Natural killer cell (primary cell): ENCODE measurements around the gene SSBP2. TPM values are rescaled to one million over a fixed set of nuclear protein-coding genes. Genes with fewer than 3 reads are reported as not detected.

Source experiments
- ATAC-seq, 3 donors: fragments of 150-1000 bp in 2 of 3; fragments of 200-7000 bp in 1 of 3; cut with Tn5 transposase; 1 replicate in 1 of 3; 2 replicates in 2 of 3; pipeline ENCODE4 v1.10.0; 2021; ENCODE audit warnings: mild to moderate bottlenecking in 2 of 3, moderate library complexity in 2 of 3
- DNase-seq, 2 donors: peaks; one replicate each; pipeline versions ENCODE4 v3.0.0 to v3.0.0-alpha.2; 2013 to 2021; ENCODE audit warnings: mixed read lengths in 1 of 2
- H3K27ac ChIP-seq: one replicate; pipeline ENCODE4 v1.5.1; 2013; ENCODE audit warnings: mild to moderate bottlenecking, low read length
- H3K27me3 ChIP-seq: one replicate; pipeline ENCODE4 v1.6.1; 2013; ENCODE audit warnings: low read length; ENCODE audit not compliant: control insufficient read depth, insufficient read depth
- H3K36me3 ChIP-seq: one replicate; pipeline ENCODE4 v1.6.1; 2013; ENCODE audit warnings: low read length; ENCODE audit not compliant: control insufficient read depth, insufficient read depth
- H3K4me1 ChIP-seq: one replicate; pipeline ENCODE4 v1.6.1; 2013; ENCODE audit warnings: low read length; ENCODE audit not compliant: control insufficient read depth, insufficient read depth
- H3K4me3 ChIP-seq: one replicate; pipeline ENCODE4 v1.5.1; 2013; ENCODE audit warnings: low read length
- H3K9me3 ChIP-seq: one replicate; pipeline ENCODE4 v1.6.1; 2013; ENCODE audit warnings: low read length; ENCODE audit not compliant: control insufficient read depth, insufficient read depth
- H3K27ac Mint-ChIP-seq, 2 donors: one replicate each; pipeline ENCODE4 v1.8.0; 2022; ENCODE audit warnings: mild to moderate bottlenecking in 2 of 2, mixed read lengths in 2 of 2, moderate library complexity in 1 of 2
- H3K27me3 Mint-ChIP-seq, 2 donors: one replicate each; pipeline ENCODE4 v1.8.0; 2022; ENCODE audit warnings: low read depth in 2 of 2, mixed read lengths in 2 of 2
- H3K36me3 Mint-ChIP-seq: one replicate; pipeline ENCODE4 v1.8.0; 2022; ENCODE audit warnings: mixed read lengths
- H3K4me1 Mint-ChIP-seq, 2 donors: one replicate each; pipeline ENCODE4 v1.8.0; 2022; ENCODE audit warnings: mixed read lengths in 2 of 2
- H3K4me3 Mint-ChIP-seq: one replicate; pipeline ENCODE4 v1.8.0; 2022; ENCODE audit warnings: mild to moderate bottlenecking, moderate library complexity, mixed read lengths
- H3K9me3 Mint-ChIP-seq, 2 donors: one replicate each; pipeline ENCODE4 v1.8.0; 2022; ENCODE audit warnings: mixed read lengths in 2 of 2
- WGBS: methylation state at CpG from one replicate; pipeline ENCODE4 v1.1.7; 2013; ENCODE audit warnings: missing lambda C conversion rate; ENCODE audit not compliant: insufficient coverage; 5-methylcytosine and 5-hydroxymethylcytosine counted together
- intact Hi-C: fragments of 100-400 bp; cut with micrococcal nuclease; formaldehyde crosslinking; loops from one replicate; pipeline ENCODE4 v1.14.2; 2022
- total RNA-seq, 4 donors: library from RNA; stranded (reverse); fragments of 120-200 nt in 1 of 4; gene quantifications; one replicate each; pipeline versions ENCODE4 v1.2.3 to v1.2.4, GENCODE V29; 2013 to 2022
- TF ChIP-seq, protein P1 (sequence below): fragments of 200-600 bp; IDR thresholded peaks from one replicate; pipeline ENCODE4 v1.8.0; 2022; ENCODE audit warnings: antibody characterized with exemption

Gene SSBP2
- total RNA-seq, 3 donors from 2014 or later (not counting 1 experiment from before 2014, with no cell fraction given): 13.1 to 17.3 (median 14.8) TPM

DNA sequence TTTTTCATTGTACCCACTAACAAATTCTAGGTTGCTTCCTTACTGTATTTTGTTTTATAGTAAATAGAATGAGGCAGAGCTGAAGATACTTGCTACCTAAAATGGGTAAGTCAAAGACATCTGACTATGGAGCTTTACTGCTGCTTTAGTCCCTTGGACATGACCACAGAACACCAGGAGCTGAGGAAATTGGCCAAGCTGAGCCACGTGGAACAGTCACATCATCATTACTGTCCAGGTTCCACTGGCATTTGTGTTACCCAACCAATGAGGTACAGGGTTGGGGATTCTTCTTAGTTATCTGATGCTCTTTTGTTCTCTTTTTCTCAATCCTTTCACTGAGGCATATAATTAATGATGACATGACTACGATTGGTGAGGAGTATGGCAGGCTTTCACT, 47.1 kb downstream of the SSBP2 start:
- peaks cover 4% of the 10 kb centered on the region for H3K9me3 ChIP-seq
- Mint-ChIP-seq H3K4me3 (no peak overlapping the region), H3K36me3 (no peaks in the 10 kb centered on the region), H3K9me3 (peaks cover 0 to 9% of the 10 kb centered on the region in 2 donors), H3K27ac (no peak overlapping the region), H3K4me1 (peaks cover 0 to 12% of the 10 kb centered on the region in 2 donors), H3K27me3 (no peaks in the 10 kb centered on the region)
- no peaks in the 10 kb centered on the region for H3K36me3 ChIP-seq
- no peak overlapping the region for H3K4me3 ChIP-seq
- ATAC-seq (no peak), DNase-seq (no peak)
- no peaks in the 10 kb centered on the region for H3K27me3 ChIP-seq
- H3K27ac ChIP-seq: no peak overlapping the region
- H3K4me1 ChIP-seq: no peaks in the 10 kb centered on the region
- TF ChIP-seq, protein P1, sequence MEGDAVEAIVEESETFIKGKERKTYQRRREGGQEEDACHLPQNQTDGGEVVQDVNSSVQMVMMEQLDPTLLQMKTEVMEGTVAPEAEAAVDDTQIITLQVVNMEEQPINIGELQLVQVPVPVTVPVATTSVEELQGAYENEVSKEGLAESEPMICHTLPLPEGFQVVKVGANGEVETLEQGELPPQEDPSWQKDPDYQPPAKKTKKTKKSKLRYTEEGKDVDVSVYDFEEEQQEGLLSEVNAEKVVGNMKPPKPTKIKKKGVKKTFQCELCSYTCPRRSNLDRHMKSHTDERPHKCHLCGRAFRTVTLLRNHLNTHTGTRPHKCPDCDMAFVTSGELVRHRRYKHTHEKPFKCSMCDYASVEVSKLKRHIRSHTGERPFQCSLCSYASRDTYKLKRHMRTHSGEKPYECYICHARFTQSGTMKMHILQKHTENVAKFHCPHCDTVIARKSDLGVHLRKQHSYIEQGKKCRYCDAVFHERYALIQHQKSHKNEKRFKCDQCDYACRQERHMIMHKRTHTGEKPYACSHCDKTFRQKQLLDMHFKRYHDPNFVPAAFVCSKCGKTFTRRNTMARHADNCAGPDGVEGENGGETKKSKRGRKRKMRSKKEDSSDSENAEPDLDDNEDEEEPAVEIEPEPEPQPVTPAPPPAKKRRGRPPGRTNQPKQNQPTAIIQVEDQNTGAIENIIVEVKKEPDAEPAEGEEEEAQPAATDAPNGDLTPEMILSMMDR: no peak
- intact Hi-C loops: no loop called here
- WGBS: 93% methylated on average over 1 of the region's 2 CpGs

DNA sequence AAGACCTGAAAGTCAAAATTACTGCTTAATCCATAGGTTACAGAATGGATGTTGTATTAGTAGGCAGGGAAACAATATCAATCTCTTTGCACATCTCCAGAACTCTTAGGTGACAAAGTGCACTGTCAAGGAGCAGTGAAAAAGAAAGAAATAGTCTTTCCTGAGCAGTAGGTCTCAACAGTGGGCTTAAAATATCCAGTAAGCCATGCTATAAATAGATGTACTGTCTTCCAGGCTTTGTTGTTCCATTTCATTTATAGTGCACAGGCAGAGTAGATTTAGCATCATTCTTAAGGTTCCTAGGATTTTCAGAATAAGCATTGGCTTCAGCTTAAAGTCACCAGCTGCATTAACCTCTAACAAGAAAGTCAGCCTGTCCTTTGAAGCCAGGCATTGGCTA, 50.7 kb downstream of the SSBP2 start:
- TF ChIP-seq, protein P1: no peak
- peaks cover 0 to 7% of the 10 kb centered on the region in 2 donors for H3K4me1 Mint-ChIP-seq
- H3K4me3 Mint-ChIP-seq: no peak overlapping the region
- intact Hi-C loops: no loop called here
- H3K27ac Mint-ChIP-seq: no peak overlapping the region
- Histone ChIP-seq H3K27me3 (no peaks in the 10 kb centered on the region), H3K27ac (no peak overlapping the region), H3K9me3 (peaks cover 4% of the 10 kb centered on the region), H3K4me1 (no peaks in the 10 kb centered on the region), H3K36me3 (no peaks in the 10 kb centered on the region), H3K4me3 (no peak overlapping the region)
- H3K9me3 Mint-ChIP-seq: peaks cover 0 to 9% of the 10 kb centered on the region in 2 donors
- DNase-seq (no peak), ATAC-seq (no peak)
- no peaks in the 10 kb centered on the region for H3K27me3 Mint-ChIP-seq
- no peaks in the 10 kb centered on the region for H3K36me3 Mint-ChIP-seq

DNA sequence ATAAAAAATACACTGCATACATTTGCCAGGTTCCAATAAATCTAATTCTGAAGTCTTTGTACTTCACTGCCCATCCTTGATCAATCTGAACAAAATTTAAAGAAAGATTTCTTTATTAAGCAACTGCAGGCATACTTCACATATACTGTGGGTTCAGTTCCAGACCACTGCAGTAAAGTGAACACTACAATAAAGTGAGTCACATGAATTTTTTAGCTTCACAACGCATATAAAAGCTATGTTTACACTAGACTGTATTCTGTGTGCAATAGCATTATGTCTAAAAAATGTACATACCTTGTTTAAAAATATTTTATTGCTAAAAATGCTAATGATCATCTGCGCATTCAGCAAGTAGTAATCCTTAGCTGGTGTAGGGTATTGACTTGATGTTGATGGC, 52.1 kb downstream of the SSBP2 start:
- Mint-ChIP-seq H3K4me1 (peaks cover 0 to 7% of the 10 kb centered on the region in 2 donors), H3K27me3 (no peaks in the 10 kb centered on the region), H3K36me3 (no peaks in the 10 kb centered on the region), H3K27ac (no peak overlapping the region), H3K9me3 (peaks cover 0 to 9% of the 10 kb centered on the region in 2 donors), H3K4me3 (no peak overlapping the region)
- TF ChIP-seq, protein P1: no peak
- no peaks in the 10 kb centered on the region for H3K27me3 ChIP-seq
- no peaks in the 10 kb centered on the region for H3K4me1 ChIP-seq
- H3K4me3 ChIP-seq: no peak overlapping the region
- H3K9me3 ChIP-seq: peaks cover 4% of the 10 kb centered on the region
- ATAC-seq (no peak), DNase-seq (no peak)
- no peaks in the 10 kb centered on the region for H3K36me3 ChIP-seq
- intact Hi-C loops: no loop called here
- 100% methylated on average over 2 of the region's 2 CpGs for WGBS
- H3K27ac ChIP-seq: no peak overlapping the region
